Fibroblast of mammary gland (primary cell): Measurements from ENCODE around the gene RUNDC1.

Experiments
- DNase-seq: peaks from one replicate; pipeline ENCODE4 v3.0.0-alpha.2; 2010; ENCODE audit warnings: low read depth
- H3K4me3 ChIP-seq: 2 replicates; pipeline ENCODE4 v1.5.1; 2011; ENCODE audit warnings: low read depth, mild to moderate bottlenecking, low read length, moderate library complexity; ENCODE audit not compliant: control insufficient read depth
- CTCF ChIP-seq: conservative IDR thresholded peaks from 2 replicates; pipeline ENCODE4 v1.5.1; 2011; ENCODE audit warnings: low read depth, low read length, inconsistent platforms; ENCODE audit not compliant: control insufficient read depth, insufficient read depth

The RUNDC1 gene

GRCh38 chr17:43003542-43004172 is 23.3 kb downstream of the RUNDC1 start:
- peak; percentile 77 for DNase-seq
- H3K4me3 ChIP-seq = no peak overlapping the region
- TF ChIP-seq CTCF = no peak

GRCh38 chr17:43006639-43007551 is 26.5 kb downstream of the RUNDC1 start, which contains the start of gene IFI35:
Gene IFI35, plus strand, starts transcription at chr17:43006784. Its CDS starts 164 bp downstream, at chr17:43006948.
- peak within 1 kb of the TSS; percentile 92 for H3K4me3 ChIP-seq
- TF ChIP-seq CTCF = no peak
- peak; percentile 83 for DNase-seq

GRCh38 chr17:43010667-43011308 is 30.4 kb downstream of the RUNDC1 start:
- no peak for TF ChIP-seq CTCF
- DNase-seq = no peak
- H3K4me3 ChIP-seq = no peak overlapping the region

GRCh38 chr17:43011728-43012472 is 31.5 kb downstream of the RUNDC1 start:
- DNase-seq = no peak
- TF ChIP-seq CTCF = no peak
- no peak overlapping the region for H3K4me3 ChIP-seq

- DNase-seq = no peak
- TF ChIP-seq CTCF = no peak
- no peak overlapping the region for H3K4me3 ChIP-seq
These were observed 32.9 kb downstream of the RUNDC1 start for GRCh38 chr17:43013296-43013695.

GRCh38 chr17:43014020-43014648 is 33.8 kb downstream of the RUNDC1 start:
- DNase-seq = no peak
- TF ChIP-seq CTCF = no peak
- no peak overlapping the region for H3K4me3 ChIP-seq
